Stimulated activated CD8-positive, alpha-beta memory T cell treated with anti-CD3 and anti-CD28 coated beads, Interleukin-15, amount 100 ng/mL, for 1 hour (primary cell): ENCODE results near the gene REM1.
"Not testable (repeated sequence)": the region's sequence is repeated elsewhere in the genome, so short reads cannot be mapped to it uniquely, and the experiment has no call there.

Source experiments
- DNase-seq: peaks from one replicate; pipeline ENCODE4 v3.0.0-alpha.2; 2020; ENCODE audit warnings: low read depth

REM1 gene, protein sequence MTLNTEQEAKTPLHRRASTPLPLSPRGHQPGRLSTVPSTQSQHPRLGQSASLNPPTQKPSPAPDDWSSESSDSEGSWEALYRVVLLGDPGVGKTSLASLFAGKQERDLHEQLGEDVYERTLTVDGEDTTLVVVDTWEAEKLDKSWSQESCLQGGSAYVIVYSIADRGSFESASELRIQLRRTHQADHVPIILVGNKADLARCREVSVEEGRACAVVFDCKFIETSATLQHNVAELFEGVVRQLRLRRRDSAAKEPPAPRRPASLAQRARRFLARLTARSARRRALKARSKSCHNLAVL

DNA sequence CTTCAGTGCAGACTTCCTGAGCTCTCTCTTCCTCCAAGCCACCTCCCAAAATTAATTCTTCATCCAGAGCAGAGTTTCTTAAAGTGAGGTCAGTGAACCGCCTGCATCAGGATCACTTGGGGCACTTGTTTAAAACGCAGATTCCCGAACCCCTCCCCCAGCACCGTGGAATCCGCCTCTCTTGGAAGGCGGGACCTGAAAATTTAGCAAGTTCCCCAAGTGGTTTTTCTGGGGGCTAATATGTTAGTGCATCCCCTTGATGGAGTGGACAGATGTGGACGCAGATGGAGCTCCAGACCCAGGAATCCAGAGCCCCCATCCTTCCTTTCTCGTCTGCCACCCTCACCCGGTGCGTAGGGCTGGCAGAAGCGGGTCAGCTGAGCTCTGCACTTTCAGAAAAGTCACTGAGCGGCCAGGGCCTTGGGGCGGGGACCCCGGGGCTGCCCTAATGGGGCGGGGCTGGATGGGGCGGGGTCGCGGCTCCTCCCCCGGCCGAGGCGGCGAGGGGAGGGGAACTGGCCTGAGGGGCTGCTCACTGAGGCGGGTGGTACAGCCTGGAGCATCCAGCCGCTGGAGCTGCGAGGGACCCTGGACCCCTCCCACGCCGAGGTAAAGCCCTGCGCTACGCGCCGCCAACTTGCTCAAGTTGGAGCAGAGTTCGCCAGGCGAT is at the start of gene REM1, which contains the start of gene DEFB124:
REM1 (plus strand) TSS at position 531 of the 670 bp plus-strand sequence. CDS start 1,158 bp downstream, outside the sequence.
DEFB124 (minus strand) TSS at position 370 of the 670 bp plus-strand sequence. CDS start 2,114 bp downstream, outside the sequence.
- no peak for DNase-seq

DNA sequence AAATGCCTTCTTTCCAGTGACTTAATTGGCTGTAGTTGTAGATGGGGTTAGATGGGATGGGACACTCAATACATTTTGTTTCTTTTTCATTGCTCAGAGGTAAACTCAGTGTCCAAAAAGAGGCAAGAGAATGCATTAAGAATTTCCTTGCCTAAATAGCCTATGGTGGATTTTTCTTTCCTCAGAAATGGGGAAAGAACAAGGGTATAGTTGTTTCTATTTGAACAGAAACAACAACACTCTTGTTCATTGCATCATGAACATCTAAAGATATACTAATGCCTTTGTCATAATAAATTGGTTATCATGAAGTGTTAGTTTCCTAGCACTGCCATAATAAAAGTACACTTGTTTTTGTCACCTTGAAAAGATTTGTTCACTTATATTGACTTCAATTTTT is 49.3 kb upstream of the REM1 start:
- no peak for DNase-seq

DNA sequence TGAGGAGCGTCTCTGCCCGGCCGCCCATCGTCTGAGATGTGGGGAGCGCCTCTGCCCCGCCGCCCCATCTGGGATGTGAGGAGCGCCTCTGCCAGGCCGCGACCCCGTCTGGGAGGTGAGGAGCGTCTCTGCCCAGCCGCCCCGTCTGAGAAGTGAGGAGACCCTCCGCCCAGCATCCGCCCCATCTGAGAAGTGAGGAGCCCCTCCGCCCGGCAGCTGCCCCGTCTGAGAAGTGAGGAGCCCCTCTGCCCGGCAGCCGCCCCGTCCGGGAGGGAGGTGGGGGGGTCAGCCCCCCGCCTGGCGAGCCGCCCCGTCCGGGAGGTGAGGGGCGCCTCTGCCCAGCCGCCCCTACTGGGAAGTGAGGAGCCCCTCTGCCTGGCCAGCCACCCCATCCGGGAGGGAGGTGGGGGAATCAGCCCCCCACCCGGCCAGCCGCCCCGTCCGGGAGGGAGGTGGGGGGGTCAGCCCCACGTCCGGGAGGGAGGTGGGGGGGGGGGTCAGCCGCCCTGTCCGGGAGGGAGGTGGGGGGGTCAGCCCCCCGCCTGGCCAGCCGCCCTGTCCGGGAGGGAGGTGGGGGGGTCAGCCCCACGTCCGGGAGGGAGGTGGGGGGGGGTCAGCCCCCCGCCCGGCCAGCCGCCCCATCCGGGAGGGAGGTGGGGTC is 48.1 kb upstream of the REM1 start:
- DNase-seq, result not testable (repeated sequence)

DNA sequence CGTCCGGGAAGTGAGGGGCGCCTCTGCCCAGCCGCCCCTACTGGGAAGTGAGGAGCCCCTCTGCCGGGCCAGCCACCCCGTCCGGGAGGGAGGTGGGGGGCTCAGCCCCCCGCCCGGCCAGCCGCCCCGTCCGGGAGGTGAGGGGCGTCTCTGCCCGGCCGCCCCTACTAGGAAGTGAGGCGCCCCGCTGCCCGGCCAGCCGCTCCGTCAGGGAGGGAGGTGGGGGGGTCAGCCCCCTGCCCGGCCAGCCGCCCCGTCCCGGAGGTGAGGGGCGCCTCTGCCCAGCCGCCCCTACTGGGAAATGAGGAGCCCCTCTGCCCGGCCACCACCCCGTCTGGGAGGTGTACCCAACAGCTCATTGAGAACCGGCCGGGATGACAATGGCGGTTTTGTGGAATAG is 47.5 kb upstream of the REM1 start:
- not testable (repeated sequence) for DNase-seq

DNA sequence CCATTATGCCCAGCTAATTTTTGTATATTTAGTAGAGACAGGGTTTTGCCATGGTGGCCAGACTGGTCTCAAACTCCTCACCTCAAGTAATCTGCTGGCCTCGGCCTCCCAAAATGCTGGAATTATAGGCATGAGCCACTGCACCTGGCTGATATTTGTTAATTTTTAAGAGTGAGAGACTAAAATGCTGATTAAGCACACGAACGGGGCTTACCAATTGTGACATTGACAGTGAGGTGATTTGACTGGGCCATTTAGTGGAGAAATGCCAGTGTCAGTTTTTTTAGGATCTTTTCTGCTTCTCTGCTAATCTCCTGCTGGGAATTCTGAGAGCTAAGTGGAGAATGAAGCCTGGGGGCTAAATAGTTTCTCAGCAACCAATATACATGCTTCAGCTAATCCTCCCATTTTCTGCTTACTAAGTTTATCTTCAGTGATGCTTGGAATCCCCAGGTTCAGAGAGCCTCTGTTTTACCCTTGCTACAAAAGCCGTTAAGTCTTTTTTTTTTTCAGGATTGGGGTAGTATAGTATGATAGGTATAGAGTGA is 44.4 kb upstream of the REM1 start:
- no peak for DNase-seq

DNA sequence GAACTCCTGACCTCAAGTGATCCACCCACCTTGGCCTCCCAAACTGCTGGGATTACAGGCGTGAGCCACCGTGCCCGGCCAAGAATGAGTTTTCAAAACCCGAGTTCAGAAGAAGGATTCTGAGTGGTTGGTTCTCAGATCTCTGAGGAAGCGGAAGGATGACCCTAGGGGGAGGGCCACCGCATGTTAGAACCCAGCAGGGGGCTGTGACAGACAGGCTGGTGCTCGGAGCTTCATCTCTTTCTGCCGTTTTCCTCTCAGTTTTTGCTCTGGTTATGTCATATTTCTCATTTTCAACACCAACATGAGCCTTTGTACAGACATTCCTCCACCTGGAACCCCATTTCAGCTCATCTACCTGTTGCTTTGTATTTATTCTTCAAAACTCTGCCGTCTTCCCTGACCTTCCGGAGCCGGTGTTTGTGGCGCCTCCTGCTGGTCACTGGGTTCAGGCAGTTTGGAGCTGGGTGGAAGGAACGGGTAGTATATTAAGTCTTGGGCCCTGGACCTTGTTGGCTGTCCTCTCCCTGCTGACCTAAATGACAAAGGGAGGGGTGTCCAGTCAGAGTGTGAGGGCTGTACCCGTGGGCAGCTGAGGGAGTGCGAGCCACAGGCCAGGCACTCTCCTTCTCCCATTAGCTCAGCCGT is 35.0 kb upstream of the REM1 start, which contains the start of gene DEFB123:
DEFB123 (plus strand) TSS at position 621 of the 648 bp plus-strand sequence. CDS start 67 bp downstream, outside the sequence.
- DNase-seq, result no peak

DNA sequence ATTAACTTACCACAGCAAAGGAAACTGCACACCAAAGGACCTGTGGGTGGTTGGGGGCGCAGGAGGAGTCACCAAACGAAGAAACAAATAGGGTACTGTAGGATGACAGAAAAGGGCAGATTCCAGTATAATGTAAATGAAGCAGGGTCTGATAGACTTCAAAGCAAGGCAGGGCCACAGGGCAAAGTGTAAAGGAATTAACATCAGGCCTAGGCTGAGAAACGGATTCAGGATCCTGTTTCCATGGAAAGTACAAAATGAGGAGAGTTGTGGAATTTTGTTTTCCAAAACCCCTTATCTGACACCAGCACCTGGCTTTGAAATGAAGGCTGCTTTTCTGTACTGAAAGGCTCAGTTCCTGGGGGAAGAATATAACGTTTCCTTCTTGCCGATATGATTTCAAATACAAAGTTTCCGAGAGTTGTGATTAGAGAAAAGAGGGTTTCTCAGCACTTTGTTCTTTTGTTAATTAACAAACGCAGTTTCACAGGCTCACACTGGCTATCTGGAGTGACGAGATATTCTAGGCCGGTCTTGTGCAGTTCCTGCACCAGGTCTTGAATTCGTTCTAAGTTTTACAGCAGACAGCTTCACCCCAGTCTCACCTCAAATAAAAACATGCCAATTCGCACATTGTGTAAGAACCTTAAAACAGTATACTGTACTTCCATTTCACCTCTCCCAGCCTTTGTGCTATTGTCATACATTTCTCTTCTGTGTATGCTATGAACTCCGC is 28.8 kb upstream of the REM1 start:
- no peak for DNase-seq

DNA sequence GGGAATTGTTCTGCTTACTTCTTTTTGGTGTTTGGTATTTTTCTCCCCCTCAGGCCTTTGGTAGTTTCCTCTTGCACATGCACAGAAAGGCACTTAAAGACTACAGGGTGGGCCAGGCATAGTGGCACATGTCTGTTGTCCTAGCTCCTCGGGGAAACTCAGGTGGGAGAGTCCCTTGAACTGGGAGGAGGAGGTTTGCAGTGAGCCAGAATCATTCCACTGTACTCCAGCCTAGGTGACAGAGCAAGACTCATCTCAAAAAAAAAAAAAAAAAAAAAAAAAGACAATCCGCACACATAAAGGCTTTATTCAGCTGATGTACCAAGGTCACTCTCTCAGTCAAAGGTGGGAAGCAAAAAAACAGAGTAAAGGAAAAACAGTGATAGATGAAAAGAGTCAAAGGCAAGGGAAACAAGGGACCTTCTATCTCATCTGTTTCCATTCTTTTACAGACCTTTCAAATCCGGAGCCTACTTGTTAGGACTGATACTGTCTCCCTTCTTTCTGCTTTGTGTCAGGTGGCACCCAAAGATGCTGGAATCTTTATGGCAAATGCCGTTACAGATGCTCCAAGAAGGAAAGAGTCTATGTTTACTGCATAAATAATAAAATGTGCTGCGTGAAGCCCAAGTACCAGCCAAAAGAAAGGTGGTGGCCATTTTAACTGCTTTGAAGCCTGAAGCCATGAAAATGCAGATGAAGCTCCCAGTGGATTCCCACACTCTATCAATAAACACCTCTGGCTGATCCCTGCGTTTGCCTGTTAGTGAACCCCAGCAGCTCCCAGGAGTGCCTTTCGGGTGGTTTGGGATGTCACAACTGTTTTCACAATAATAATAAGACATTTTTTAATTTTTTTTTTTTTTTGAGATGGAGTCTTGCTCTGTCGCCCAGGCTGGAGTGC is 25.3 kb upstream of the REM1 start:
- no peak for DNase-seq

DNA sequence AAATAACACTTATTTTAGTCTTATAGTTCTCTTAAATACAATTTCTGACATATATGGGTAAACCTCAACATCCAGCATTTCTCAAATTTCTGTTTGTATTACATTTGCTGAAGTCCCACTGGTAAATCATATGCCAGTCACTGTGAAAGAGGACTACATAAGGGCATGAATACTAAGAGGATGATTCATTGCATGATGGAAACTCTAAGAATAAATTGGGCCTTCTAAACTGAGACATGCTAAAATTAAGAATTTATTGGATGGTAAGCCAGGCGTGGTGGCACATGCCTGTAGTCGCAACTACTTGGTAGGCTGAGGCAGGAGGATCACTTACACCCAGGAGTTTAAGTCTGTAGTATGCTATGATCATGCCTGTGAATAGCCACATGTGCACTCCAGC is 22.5 kb upstream of the REM1 start:
- no peak for DNase-seq

DNA sequence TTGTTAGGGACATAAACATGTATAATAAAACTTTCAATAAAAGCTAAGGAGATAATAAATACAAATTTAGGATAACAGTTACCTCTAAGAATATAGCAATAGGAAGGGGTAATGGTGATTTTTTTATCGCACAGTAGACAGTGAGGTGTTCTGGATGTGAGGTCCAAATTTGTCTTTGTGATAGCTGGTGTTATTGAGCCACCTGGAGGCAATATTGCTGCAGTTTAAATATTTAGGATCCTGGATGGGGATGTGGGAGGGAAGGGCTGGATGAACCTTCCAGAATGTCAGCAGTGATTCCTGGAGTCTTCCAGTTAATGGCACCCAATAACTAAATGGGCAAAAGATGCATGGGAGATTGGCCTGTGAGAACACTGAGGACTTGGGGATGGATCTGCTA is 20.7 kb upstream of the REM1 start:
- no peak for DNase-seq

DNA sequence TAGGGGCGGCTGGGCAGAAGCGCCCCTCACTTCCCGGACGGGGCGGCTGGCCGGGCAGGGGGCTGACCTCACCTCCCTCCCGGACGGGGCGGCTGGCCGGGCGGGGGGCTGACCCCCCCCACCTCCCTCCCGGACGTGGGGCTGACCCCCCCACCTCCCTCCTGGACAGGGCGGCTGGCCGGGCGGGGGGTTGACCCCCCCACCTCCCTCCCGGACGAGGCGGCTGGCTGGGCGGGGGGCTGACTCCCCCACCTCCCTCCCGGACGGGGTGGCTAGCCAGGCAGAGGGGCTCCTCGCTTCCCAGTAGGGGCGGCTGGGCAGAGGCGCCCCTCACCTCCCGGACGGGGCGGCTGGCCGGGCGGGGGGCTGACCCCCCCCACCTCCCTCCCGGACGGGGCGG is 4.1 kb upstream of the REM1 start:
- DNase-seq, result not testable (repeated sequence)

DNA sequence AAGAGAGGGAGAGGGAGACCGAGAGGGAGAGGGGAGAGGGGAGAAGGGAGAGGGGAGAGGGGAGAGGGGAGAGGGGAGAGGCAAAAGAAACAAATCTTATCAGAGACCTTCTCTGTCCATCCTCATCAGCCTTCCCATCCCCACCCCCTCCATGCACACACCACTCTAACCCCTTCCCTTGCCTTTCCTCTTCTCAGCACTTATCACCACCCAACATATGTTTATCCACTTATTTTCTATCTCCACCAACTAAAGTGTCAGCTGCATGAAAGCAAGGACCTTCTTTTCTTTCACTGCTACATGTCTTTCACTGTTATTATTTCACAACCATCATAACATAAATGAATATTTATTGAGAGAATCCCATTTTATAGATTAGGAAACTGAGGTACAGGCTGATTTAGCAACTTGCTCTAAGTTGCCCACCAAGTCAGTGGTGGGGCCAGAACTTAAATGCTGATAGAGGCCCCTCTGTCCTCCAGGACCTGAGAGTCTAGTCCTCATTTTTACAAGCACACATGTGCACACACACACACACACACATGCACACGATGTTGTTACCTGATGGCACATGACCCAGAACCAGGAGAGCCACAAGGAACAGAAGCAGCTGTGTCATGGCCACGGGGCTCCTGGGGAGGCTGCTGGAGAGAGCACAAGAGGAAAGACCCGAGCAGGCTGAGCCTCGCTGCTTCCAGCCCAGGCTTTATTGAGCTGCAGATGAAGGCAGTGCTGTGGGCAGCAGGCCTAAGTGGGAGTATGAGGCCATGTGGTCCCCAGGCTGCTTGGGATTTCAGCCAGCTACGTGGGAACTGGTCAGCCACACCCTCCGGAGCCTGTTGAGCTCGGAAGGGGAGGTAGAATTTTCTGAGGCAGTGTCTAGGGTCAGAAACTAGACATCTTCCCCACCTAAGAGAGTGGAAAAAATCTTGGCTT is 2.4 kb upstream of the REM1 start:
- no peak for DNase-seq

DNA sequence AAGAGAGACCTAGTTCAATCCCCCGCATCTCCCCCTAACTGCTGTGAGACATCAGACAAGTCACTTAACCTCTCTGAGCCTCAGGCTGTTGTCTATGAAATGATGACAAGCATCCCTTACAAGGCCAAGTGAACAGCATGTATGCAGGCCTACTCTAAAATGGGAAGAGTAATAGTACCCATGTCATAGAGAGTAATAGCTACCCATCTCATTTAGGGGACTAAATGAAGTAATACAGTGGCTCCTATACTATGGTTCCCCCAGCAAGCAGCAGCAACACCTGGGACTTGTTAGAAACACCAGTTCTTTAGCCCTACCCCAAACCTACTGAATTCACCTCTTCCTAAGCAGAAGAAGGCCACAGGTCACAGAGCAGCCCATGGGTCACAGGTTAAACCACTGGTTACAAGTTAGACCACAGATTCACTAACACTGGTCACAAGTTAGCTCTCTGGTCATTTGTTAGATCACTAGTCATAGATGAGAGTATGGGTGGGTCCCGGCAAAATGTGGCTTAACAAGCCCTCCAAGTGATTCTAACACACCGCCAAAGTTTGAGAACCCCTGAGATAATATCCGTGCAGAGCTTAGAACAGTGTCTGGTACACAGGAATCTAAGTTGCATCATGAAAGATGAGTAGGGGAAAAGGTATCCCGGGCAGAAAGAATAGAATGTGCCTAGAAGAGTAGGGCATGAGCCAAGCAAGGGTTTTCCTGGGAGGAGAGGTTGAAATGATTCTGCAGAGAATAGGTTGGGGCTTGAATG is 1.6 kb upstream of the REM1 start:
- DNase-seq, result no peak

DNA sequence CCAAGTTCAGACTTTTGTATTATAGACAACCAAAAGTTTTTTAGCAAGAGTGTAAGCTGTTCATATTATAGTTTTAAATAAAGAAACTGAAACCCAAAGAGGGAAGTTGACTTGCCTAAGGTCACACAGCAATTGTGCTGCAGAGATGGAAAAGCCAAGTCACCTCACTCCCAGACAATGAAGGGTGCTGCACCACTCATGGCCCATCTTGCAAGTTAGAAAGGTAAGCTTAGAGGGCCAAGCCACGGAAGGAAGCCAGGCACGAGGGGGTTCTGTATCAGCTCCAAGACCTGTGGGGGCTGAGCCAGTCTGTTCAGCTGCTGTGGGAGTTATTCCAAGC is 1.0 kb upstream of the REM1 start:
- DNase-seq, result no peak

DNA sequence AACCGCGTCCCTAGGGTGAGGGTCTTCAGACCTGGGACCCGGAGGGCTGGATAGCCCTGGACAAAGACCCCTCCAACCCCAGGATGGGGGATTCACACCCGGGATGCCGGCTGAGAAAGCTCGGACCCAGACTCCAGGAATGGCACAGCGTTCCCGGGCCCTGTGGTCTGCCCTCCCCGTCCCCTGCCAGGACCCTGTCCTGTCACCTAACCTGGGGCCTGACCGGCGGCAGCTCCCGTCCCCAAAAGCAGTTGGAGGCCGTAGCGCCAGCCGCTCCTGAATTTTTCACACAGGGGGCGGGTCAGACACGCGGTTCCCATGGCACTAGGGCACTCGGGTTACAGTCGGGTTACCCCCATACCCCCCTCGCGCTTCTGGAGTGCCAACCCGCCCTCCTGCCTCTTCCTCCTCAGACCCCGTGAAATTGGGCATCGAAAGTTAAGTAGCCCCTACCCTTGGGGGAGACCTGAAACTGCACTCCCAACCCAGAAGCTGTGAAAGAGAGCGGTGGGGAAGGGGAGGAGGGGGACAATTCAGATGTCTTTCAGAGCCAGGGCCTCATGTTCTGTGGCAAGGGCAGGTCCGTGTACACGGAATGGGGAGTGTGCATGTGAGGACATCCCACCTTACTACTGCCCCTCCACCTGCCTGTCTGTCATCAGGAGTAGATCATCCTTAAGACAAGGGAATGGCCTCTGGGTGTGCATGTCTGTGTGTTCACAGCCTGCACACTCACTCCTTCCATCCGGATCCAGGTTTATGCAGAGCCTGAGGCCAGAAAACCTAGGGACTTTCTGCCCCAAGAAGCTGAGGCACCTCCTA is 595 bp downstream of the REM1 start:
- DNase-seq, result no peak

DNA sequence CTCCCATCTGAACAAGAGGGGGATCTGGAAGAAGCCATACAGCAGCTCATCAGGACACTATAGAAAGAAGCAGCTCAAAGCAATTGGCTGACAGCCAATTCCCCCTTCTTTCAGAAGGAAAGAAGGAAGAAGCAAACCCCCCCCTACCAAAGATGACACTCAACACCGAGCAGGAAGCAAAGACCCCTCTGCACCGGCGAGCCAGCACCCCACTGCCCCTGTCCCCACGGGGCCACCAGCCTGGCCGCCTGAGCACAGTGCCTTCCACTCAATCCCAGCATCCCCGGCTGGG is 1.2 kb downstream of the REM1 start:
- no peak for DNase-seq

DNA sequence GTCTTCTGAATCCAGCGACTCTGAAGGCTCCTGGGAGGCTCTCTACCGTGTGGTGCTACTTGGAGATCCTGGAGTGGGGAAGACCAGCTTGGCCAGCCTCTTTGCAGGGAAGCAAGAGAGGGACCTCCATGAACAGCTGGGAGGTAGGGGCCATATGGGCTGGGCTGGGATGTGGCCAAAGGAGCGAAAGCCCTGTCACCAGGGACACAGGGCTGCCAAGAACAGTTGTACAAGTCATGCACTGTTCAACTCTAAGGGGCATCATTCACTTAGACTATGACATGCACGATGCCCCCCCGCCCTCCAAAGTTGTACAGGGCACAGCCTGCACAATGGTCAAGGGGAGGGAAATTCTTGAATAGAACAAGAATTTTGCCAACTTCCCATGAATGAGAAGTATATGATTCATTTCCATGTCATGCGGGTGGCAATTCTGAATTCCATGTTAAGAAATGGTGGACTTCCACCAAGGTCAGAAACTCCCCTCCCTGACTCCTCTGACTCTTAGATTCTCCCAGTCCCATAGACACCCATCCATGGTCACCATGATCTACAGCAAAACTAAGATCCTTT is 1.6 kb downstream of the REM1 start:
- no peak for DNase-seq

DNA sequence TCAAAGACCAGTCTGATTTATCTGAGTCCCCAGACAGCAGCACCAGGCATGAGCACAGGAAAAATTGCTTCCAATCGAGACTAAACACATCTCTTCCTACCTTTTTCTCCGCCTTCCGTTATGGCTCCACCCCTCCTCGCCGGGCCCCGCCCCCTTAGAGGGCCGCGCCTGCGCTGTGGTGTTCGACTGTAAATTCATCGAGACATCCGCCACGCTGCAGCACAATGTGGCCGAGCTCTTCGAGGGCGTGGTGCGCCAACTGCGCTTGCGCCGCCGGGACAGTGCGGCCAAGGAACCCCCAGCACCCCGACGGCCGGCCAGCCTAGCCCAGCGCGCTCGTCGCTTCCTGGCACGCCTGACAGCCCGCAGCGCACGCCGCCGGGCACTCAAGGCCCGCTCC is 8.9 kb downstream of the REM1 start:
- no peak for DNase-seq
